ENCODE measurements around the gene LLPH.

The LLPH gene

GRCh38 chr12:66108386-66108785 is 22.2 kb downstream of the LLPH start:
- no peak overlapping the region for H3K4me3 ChIP-seq (ENCODE audit: low read depth, low read length)
- no peak for TF ChIP-seq CTCF (IDR thresholded peaks at IDR 0.05; ENCODE audit: low read depth, low read length)
- in situ Hi-C loops (cut with HindIII; ENCODE audit: low sequenced_read_pairs), result no loop called here
- DNase-seq (ENCODE audit: low read depth, low spot score), result no peak

GRCh38 chr12:66107451-66107915 is 23.1 kb downstream of the LLPH start:
- peak; percentile 73 for TF ChIP-seq CTCF (IDR thresholded peaks at IDR 0.05; ENCODE audit: low read depth, low read length)
- DNase-seq (ENCODE audit: low read depth, low spot score), result peak; percentile 92
- in situ Hi-C loops (cut with HindIII; ENCODE audit: low sequenced_read_pairs), result no loop called here
- H3K4me3 ChIP-seq (ENCODE audit: low read depth, low read length), result no peak overlapping the region

GRCh38 chr12:66103016-66103913 is 27.3 kb downstream of the LLPH start:
- in situ Hi-C loops (cut with HindIII; ENCODE audit: low sequenced_read_pairs), result no loop called here
- no peak for DNase-seq (ENCODE audit: low read depth, low spot score)
- H3K4me3 ChIP-seq (ENCODE audit: low read depth, low read length), result no peak overlapping the region
- peak; percentile 22 for TF ChIP-seq CTCF (IDR thresholded peaks at IDR 0.05; ENCODE audit: low read depth, low read length)

- in situ Hi-C loops (cut with HindIII; ENCODE audit: low sequenced_read_pairs), result no loop called here
- TF ChIP-seq CTCF (IDR thresholded peaks at IDR 0.05; ENCODE audit: low read depth, low read length), result no peak
- DNase-seq (ENCODE audit: low read depth, low spot score), result peak; percentile 10
- no peak overlapping the region for H3K4me3 ChIP-seq (ENCODE audit: low read depth, low read length)
Measured at GRCh38 chr12:66092559-66093269, 37.8 kb downstream of the LLPH start.

- in situ Hi-C loops (cut with HindIII; ENCODE audit: low sequenced_read_pairs), result no loop called here
- H3K4me3 ChIP-seq (ENCODE audit: low read depth, low read length), result no peak overlapping the region
- TF ChIP-seq CTCF (IDR thresholded peaks at IDR 0.05; ENCODE audit: low read depth, low read length), result no peak
- no peak for DNase-seq (ENCODE audit: low read depth, low spot score)
Measured at GRCh38 chr12:66090157-66090556, 40.4 kb downstream of the LLPH start.

- no peak overlapping the region for H3K4me3 ChIP-seq (ENCODE audit: low read depth, low read length)
- peak; percentile 79 for TF ChIP-seq CTCF (IDR thresholded peaks at IDR 0.05; ENCODE audit: low read depth, low read length)
- in situ Hi-C loops (cut with HindIII; ENCODE audit: low sequenced_read_pairs), result no loop called here
- peak; percentile 79 for DNase-seq (ENCODE audit: low read depth, low spot score)
Measured at GRCh38 chr12:66087365-66087943, 43.1 kb downstream of the LLPH start.
